Endothelial cell of umbilical vein (primary cell): ENCODE data around the gene CXCL16. TPM values are rescaled to one million over a fixed set of nuclear protein-coding genes. Genes with fewer than 3 reads are reported as not detected.
"Not testable (repeated sequence)": the region's sequence is repeated elsewhere in the genome, so short reads cannot be mapped to it uniquely, and the experiment has no call there.

Source experiments
- BruUV-seq: library from RNA; stranded (reverse); fragments of 400-500 nt; replicated peaks from 2 replicates; lab custom pipeline; 2021; lab: Mats Ljungman, UMichigan
- CTCF ChIA-PET: fragments of 300-600, 350-600 bp; sonication (Branson Sonifier 250); formaldehyde crosslinking; loops from one replicate; lab custom pipeline; 2021; ENCODE audit warnings: antibody characterized with exemption, inconsistent platforms; lab: Charles Lee
- POLR2A ChIA-PET: fragments of 300-600, 350-600 bp; sonication (Branson Sonifier 250); formaldehyde crosslinking; loops from one replicate; lab custom pipeline; 2021; ENCODE audit warnings: antibody characterized with exemption, inconsistent platforms; lab: Charles Lee
- DNase-seq: peaks from one replicate; pipeline ENCODE4 v3.0.0-alpha.2; 2011; ENCODE audit warnings: low read depth, low spot score
- FAIRE-seq: peaks from 2 replicates; lab custom pipeline; 2011; peaks lifted over from hg19 to GRCh38; lab: Jason Lieb, UNC
- H2AFZ ChIP-seq: 2 replicates; pipeline ENCODE4 v1.6.0; 2012; ENCODE audit warnings: low read depth, low read length, control low read depth, inconsistent platforms
- H3K27ac ChIP-seq: 2 replicates; pipeline ENCODE4 v1.5.1; 2011; ENCODE audit warnings: low read depth, mild to moderate bottlenecking, control low read depth, low read length, moderate library complexity; ENCODE audit not compliant: insufficient read depth
- H3K27me3 ChIP-seq, 2 experiments: 2 replicates each; pipeline versions ENCODE4 v1.6.0 to v1.6.1; 2011; ENCODE audit warnings: low read length in 2 of 2, mixed read lengths in 1 of 2; ENCODE audit not compliant: control insufficient read depth in 2 of 2, insufficient read depth in 2 of 2
- H3K36me3 ChIP-seq, 2 experiments: 2 replicates in 1 of 2; 3 replicates in 1 of 2; pipeline ENCODE4 v1.5.1; 2011; ENCODE audit warnings: low read length in 2 of 2, mild to moderate bottlenecking in 1 of 2, moderate library complexity in 1 of 2; ENCODE audit not compliant: control insufficient read depth in 2 of 2, insufficient read depth in 2 of 2; ENCODE audit errors: extremely low read depth in 1 of 2
- H3K4me1 ChIP-seq: 3 replicates; pipeline ENCODE4 v1.5.1; 2011; ENCODE audit warnings: mild to moderate bottlenecking, low read length; ENCODE audit not compliant: control insufficient read depth, insufficient read depth; ENCODE audit errors: extremely low read depth
- H3K4me2 ChIP-seq: 2 replicates; pipeline ENCODE4 v1.6.1; 2011; ENCODE audit warnings: low read length, control low read depth, mixed read lengths; ENCODE audit not compliant: insufficient read depth
- H3K4me3 ChIP-seq, 3 experiments: fragments of 200-600 bp in 1 of 3; sonication (generic), shearing (Covaris generic) in 1 of 3; replicated peaks in 1 of 3; 2 replicates each; pipeline ENCODE4 v1.5.1; 2011 to 2016; ENCODE audit warnings: control low read depth in 3 of 3, low read length in 3 of 3, mild to moderate bottlenecking in 2 of 3, inconsistent platforms in 1 of 3, low read depth in 1 of 3, moderate library complexity in 1 of 3; ENCODE audit not compliant: insufficient read depth in 1 of 3
- H3K79me2 ChIP-seq: 2 replicates; pipeline ENCODE4 v1.6.0; 2012; ENCODE audit warnings: low read length, inconsistent platforms; ENCODE audit not compliant: control insufficient read depth, insufficient read depth
- H3K9ac ChIP-seq: replicated peaks from 2 replicates; pipeline ENCODE3; 2011; ENCODE audit warnings: low read length, control low read depth; ENCODE audit not compliant: insufficient read depth; ENCODE audit errors: extremely low read depth
- H3K9me1 ChIP-seq: replicated peaks from 3 replicates; pipeline ENCODE4 v1.6.0; 2011; ENCODE audit warnings: mild to moderate bottlenecking, low read length; ENCODE audit not compliant: control insufficient read depth, insufficient read depth; ENCODE audit errors: extremely low read depth
- H3K9me3 ChIP-seq: replicated peaks from 2 replicates; pipeline ENCODE4 v1.5.1; 2012; ENCODE audit warnings: low read length, inconsistent platforms; ENCODE audit not compliant: control insufficient read depth, insufficient read depth
- H4K20me1 ChIP-seq: replicated peaks from 2 replicates; pipeline ENCODE3; 2011; ENCODE audit warnings: mild to moderate bottlenecking, low read length; ENCODE audit not compliant: control insufficient read depth, insufficient read depth; ENCODE audit errors: extremely low read depth
- EZH2 ChIP-seq: IDR thresholded peaks from 2 replicates; pipeline ENCODE4 v1.6.1; 2012; ENCODE audit warnings: borderline replicate concordance, low read depth, mild to moderate bottlenecking, moderate library complexity, low read length, inconsistent platforms; ENCODE audit not compliant: severe bottlenecking
- FOS ChIP-seq: IDR thresholded peaks from 2 replicates; pipeline ENCODE4 v1.6.1; 2011; ENCODE audit warnings: mild to moderate bottlenecking, low read length, moderate library complexity, borderline replicate concordance; ENCODE audit not compliant: insufficient read depth
- GATA2 ChIP-seq: IDR thresholded peaks from 2 replicates; pipeline ENCODE4 v1.7.0; 2011; ENCODE audit warnings: low read depth, mild to moderate bottlenecking, moderate library complexity, mixed read lengths, low read length; ENCODE audit not compliant: insufficient read length, insufficient read depth
- JUN ChIP-seq: IDR thresholded peaks from 2 replicates; pipeline ENCODE4 v1.6.1; 2011; ENCODE audit warnings: borderline replicate concordance, low read depth; ENCODE audit not compliant: insufficient read length, insufficient read depth
- MAX ChIP-seq: IDR thresholded peaks from 2 replicates; pipeline ENCODE4 v1.6.1; 2011; ENCODE audit not compliant: insufficient read depth, insufficient read length
- MYC ChIP-seq: IDR thresholded peaks from one replicate; pipeline ENCODE4 v1.6.1; 2011; ENCODE audit warnings: mild to moderate bottlenecking, low read depth, low read length
- POLR2A ChIP-seq: IDR thresholded peaks from 2 replicates; pipeline ENCODE4 v1.6.1; 2012; ENCODE audit warnings: low read depth, mild to moderate bottlenecking, control low read depth, low read length
- POLR2AphosphoS5 ChIP-seq: IDR thresholded peaks from 2 replicates; pipeline ENCODE4 v1.6.1; 2012; ENCODE audit warnings: low read depth, mild to moderate bottlenecking, control low read depth, low read length, moderate library complexity; ENCODE audit not compliant: insufficient read depth
- dilution Hi-C: fragments of 300-500 bp; cut with MboI; formaldehyde crosslinking; loops from one replicate; pipeline ENCODE4 v1.15.0; 2019; ENCODE audit warnings: low sequenced_read_pairs; ENCODE audit not compliant: extremely low pct_ligation_motif_present
- intact Hi-C: fragments of 100-400 bp; cut with micrococcal nuclease; formaldehyde crosslinking; loops from one replicate; pipeline ENCODE4 v1.10.0; 2022
- polyA plus RNA-seq, 4 experiments: library from polyadenylated mRNA; depleted of rRNA in 3 of 4; stranded (reverse) in 3 of 4; unstranded in 1 of 4; fragments of >200 nt; gene quantifications; 2 replicates each; pipeline versions ENCODE4 v1.2.1 to v1.2.3, GENCODE V29; 2011 to 2012; ENCODE audit warnings: missing spikeins in 1 of 4
- total RNA-seq: library from RNA; stranded (reverse); gene quantifications from 2 replicates; pipeline ENCODE4 v1.2.3, GENCODE V29; 2021
- TF ChIP-seq, protein P1 (sequence below), 2 donors: IDR thresholded peaks; 1 replicate in 1 of 2; 2 replicates in 1 of 2; pipeline ENCODE4 v1.5.1; 2011; ENCODE audit warnings: low read length in 2 of 2, mild to moderate bottlenecking in 2 of 2, moderate library complexity in 2 of 2, control low read depth in 1 of 2, inconsistent platforms in 1 of 2, low read depth in 1 of 2; ENCODE audit not compliant: insufficient read depth in 1 of 2; ENCODE audit errors: extremely low read depth in 1 of 2

The CXCL16 gene
- total and polyA plus RNA-seq, 2 donors (not counting 3 experiments of a cell fraction or from before 2014, with no cell fraction given), result 4.8 to 6.1 TPM

DNA sequence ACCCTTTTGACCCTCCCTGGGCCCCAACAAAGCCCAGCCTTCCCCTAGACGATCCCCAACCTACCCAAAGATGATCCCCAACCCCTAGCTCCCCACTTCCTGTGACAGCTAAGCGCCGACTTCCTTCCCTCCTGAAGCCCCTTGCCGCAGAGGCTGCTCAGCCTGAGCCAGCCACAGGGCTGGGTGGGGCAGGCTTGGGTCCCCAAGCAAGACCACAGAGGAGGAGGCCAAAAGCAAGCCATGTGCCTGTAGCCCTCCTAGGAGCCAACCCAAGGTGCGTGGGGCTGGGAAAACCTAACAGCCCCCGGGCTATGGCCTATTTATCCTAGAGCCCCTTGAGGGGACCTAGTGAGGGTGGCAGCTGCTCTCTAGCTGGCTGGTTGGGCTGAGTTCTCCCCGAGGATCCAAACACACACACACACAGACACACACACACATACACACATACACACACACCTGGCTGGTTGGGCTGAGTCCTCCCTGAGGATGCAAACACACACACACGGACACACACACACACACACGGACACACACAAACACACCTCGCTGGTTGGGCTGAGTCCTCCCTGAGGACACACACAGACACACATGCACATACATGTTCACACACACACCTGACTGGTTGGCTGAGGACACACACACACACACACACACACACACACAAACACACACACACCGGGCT, 24.5 kb downstream of the CXCL16 start:
- Histone ChIP-seq H3K4me1 (peaks cover 14% of the 10 kb centered on the region), H3K79me2 (no peaks in the 10 kb centered on the region), H2AFZ (no peak overlapping the region), H3K9me3 (no peaks in the 10 kb centered on the region), H4K20me1 (no peaks in the 10 kb centered on the region), H3K9me1 (no peaks in the 10 kb centered on the region), H3K27me3 (no peaks in the 10 kb centered on the region), H3K9ac (no peak overlapping the region), H3K4me2 (no peak overlapping the region), H3K4me3 (no peak overlapping the region), H3K27ac (no peak overlapping the region), H3K36me3 (peaks cover 0 to 4% of the 10 kb centered on the region in 2 experiments)
- TF ChIP-seq MYC (no peak), MAX (no peak), POLR2A (no peak), FOS (no peak), GATA2 (no peak), POLR2AphosphoS5 (no peak), JUN (no peak), EZH2 (no peak)
- TF ChIP-seq, protein P1, sequence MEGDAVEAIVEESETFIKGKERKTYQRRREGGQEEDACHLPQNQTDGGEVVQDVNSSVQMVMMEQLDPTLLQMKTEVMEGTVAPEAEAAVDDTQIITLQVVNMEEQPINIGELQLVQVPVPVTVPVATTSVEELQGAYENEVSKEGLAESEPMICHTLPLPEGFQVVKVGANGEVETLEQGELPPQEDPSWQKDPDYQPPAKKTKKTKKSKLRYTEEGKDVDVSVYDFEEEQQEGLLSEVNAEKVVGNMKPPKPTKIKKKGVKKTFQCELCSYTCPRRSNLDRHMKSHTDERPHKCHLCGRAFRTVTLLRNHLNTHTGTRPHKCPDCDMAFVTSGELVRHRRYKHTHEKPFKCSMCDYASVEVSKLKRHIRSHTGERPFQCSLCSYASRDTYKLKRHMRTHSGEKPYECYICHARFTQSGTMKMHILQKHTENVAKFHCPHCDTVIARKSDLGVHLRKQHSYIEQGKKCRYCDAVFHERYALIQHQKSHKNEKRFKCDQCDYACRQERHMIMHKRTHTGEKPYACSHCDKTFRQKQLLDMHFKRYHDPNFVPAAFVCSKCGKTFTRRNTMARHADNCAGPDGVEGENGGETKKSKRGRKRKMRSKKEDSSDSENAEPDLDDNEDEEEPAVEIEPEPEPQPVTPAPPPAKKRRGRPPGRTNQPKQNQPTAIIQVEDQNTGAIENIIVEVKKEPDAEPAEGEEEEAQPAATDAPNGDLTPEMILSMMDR (IDR thresholded peaks at IDR 0.05; ENCODE audit: extremely low read depth in 1 of 2, insufficient read depth in 1 of 2, low read depth in 1 of 2, low read length in 2 of 2), result no peak
- ChIA-PET POLR2A (no interaction called here), CTCF (no interaction called here)
- intact Hi-C loops (no loop called here), dilution Hi-C loops (no loop called here)
- BruUV-seq, result no TSS peak
- DNase-seq (no peak), FAIRE-seq (no peak)

DNA sequence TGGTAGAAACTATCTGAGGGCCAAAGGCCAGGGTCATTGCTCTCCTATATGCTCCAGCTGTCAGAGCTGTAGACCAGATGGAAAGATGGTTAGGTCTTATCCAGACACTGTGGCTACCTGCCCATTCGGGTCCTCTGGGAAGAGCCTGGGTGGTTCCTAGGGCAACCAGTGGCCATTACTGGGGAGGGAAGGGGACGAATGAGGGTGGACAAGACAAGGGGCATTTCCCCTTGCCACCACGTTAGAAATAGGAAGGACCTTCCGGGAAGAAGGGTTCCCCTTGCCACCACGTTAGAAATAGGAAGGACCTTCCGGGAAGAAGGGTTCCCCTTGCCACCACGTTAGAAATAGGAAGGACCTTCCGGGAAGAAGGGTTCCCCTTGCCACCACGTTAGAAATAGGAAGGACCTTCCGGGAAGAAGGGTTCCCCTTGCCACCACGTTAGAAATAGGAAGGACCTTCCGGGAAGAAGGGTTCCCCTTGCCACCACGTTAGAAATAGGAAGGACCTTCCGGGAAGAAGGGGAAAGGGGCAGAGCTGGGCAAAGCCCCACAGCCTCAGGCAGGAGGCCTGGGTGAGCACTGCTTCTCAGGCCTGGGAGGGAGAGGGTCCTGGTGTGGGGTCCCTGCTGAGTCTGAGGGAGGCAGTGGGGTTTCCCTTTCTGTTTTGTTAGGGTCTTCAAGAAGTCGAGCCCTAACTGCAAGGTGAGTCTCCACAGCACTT, 25.2 kb downstream of the CXCL16 start:
- H4K20me1 ChIP-seq, H2AFZ ChIP-seq, CTCF ChIA-PET, H3K79me2 ChIP-seq, H3K36me3 ChIP-seq, H3K27me3 ChIP-seq, intact Hi-C loops, H3K9ac ChIP-seq, BruUV-seq, DNase-seq, POLR2A ChIA-PET, H3K4me2 ChIP-seq, H3K4me3 ChIP-seq, H3K27ac ChIP-seq, FAIRE-seq, H3K9me3 ChIP-seq, H3K9me1 ChIP-seq, dilution Hi-C loops: not testable (repeated sequence)
- peaks cover 17% of the 10 kb centered on the region for H3K4me1 ChIP-seq
